NCI-H526 treated with DMSO at 0.1 percent for 48 hours (cell line): Measurements from ENCODE around the gene NRG3.

Experiments used
- DNase-seq: peaks from one replicate; lab custom pipeline; 2025; lab: John Stamatoyannopoulos, UW

Gene NRG3

GRCh38 chr10:82213784-82214183 is 338.8 kb downstream of the NRG3 start:
- DNase-seq: no peak

GRCh38 chr10:82221056-82221455 is 346.1 kb downstream of the NRG3 start:
- DNase-seq: no peak

- no peak for DNase-seq
These were observed 346.7 kb downstream of the NRG3 start for GRCh38 chr10:82221601-82222149.

GRCh38 chr10:82228701-82229100 is 353.7 kb downstream of the NRG3 start:
- DNase-seq: no peak

- no peak for DNase-seq
These were observed 359.2 kb downstream of the NRG3 start for GRCh38 chr10:82234173-82234572.

GRCh38 chr10:82236084-82236731 is 361.2 kb downstream of the NRG3 start:
- no peak for DNase-seq

- no peak for DNase-seq
These were observed 363.3 kb downstream of the NRG3 start for GRCh38 chr10:82238291-82238690.

- DNase-seq: no peak
These were observed 365.4 kb downstream of the NRG3 start for GRCh38 chr10:82240408-82240807.

- no peak for DNase-seq
These were observed 367.8 kb downstream of the NRG3 start for GRCh38 chr10:82242778-82243177.

- DNase-seq: no peak
These were observed 370.2 kb downstream of the NRG3 start for GRCh38 chr10:82245157-82245556.

GRCh38 chr10:82245906-82246560 is 371.0 kb downstream of the NRG3 start:
- DNase-seq: no peak

- no peak for DNase-seq
These were observed 374.1 kb downstream of the NRG3 start for GRCh38 chr10:82249141-82249540.

- no peak for DNase-seq
These were observed 376.4 kb downstream of the NRG3 start for GRCh38 chr10:82251222-82251906.

GRCh38 chr10:82252081-82252480 is 377.1 kb downstream of the NRG3 start:
- DNase-seq: no peak

- DNase-seq: no peak
These were observed 379.2 kb downstream of the NRG3 start for GRCh38 chr10:82254237-82254636.

GRCh38 chr10:82256275-82256674 is 381.3 kb downstream of the NRG3 start:
- no peak for DNase-seq

- no peak for DNase-seq
These were observed 391.4 kb downstream of the NRG3 start for GRCh38 chr10:82266438-82266837.

GRCh38 chr10:82267014-82267413 is 392.0 kb downstream of the NRG3 start:
- DNase-seq: no peak

- no peak for DNase-seq
These were observed 392.5 kb downstream of the NRG3 start for GRCh38 chr10:82267465-82267864.

GRCh38 chr10:82267960-82268359 is 393.0 kb downstream of the NRG3 start:
- DNase-seq: no peak

- DNase-seq: no peak
These were observed 402.6 kb downstream of the NRG3 start for GRCh38 chr10:82277591-82277990.

- DNase-seq: no peak
These were observed 403.6 kb downstream of the NRG3 start for GRCh38 chr10:82278401-82279182.
